C4-2B (cell line): Measurements from ENCODE around the gene MTHFS.

Source experiments
- H3K27ac ChIP-seq: fragments of 450-650 bp; 2 replicates; pipeline ENCODE4 v1.5.1; 2017
- CTCF ChIP-seq: fragments of 450-650 bp; conservative IDR thresholded peaks from 2 replicates; pipeline ENCODE4 v1.5.1; 2017; ENCODE audit warnings: mild to moderate bottlenecking
- ZFX ChIP-seq: fragments of 450-650 bp; IDR thresholded peaks from 2 replicates; pipeline ENCODE4 v1.6.1; 2017

The MTHFS gene

GRCh38 chr15:79896131-79896633 is 632 bp downstream of the MTHFS start:
- TF ChIP-seq CTCF (no peak), ZFX (no peak)
- peak overlapping the region; percentile 96 for H3K27ac ChIP-seq

- no peak overlapping the region; the same call in 1 of the 2 replicates for H3K27ac ChIP-seq
- TF ChIP-seq CTCF (no peak), ZFX (no peak)
These were observed 9.5 kb downstream of the MTHFS start for GRCh38 chr15:79887054-79887930.

- H3K27ac ChIP-seq, result no peak overlapping the region
- TF ChIP-seq CTCF (no peak), ZFX (no peak)
These were observed 10.7 kb downstream of the MTHFS start for GRCh38 chr15:79886124-79886523.

DNA sequence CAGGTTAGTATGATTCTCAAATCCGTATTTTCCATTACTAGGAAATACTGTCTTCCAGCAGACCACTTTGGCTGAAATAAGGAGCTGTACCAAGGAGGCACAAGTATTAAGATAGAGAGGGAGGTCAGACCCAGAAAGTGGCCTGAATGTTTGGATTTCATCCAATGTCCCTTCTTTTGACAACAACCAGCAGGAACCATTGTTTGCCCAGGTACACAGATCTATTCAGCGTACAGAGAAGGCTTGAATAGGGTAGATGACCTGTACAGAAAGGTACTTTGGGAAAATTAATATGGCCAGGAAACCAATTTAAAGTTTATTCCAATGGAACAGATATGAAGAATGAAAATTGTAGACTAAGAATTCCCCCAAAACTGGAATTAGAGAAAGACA is 12.6 kb downstream of the MTHFS start:
- no peak overlapping the region for H3K27ac ChIP-seq
- TF ChIP-seq CTCF (no peak), ZFX (no peak)

GRCh38 chr15:79883579-79884203 is 13.1 kb downstream of the MTHFS start:
- H3K27ac ChIP-seq, result no peak overlapping the region
- TF ChIP-seq ZFX, result no peak
- no peak for TF ChIP-seq CTCF

DNA sequence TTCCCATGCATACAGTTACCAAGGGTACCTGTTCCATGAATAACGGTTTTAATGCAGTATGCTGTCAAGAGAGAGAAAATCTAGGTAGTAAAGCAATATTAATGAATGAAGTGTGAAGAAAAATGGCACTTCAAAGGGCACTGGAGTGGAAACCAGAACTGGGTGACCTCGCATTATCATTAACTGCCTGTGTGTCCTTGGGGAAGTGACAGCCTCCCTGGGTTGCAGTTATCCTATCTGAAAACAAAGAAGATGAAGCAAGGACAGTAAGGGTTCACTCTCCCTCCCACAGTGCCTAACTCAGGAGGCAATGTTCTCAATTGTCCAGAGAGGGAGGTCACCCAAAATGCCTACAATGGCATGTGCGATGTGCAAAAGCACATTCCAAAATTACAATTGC is 15.1 kb downstream of the MTHFS start:
- no peak for TF ChIP-seq CTCF
- no peak for TF ChIP-seq ZFX
- no peak overlapping the region for H3K27ac ChIP-seq

- TF ChIP-seq CTCF (no peak), ZFX (no peak)
- no peak overlapping the region for H3K27ac ChIP-seq
These were observed 15.6 kb downstream of the MTHFS start for GRCh38 chr15:79881254-79881653.
